Myocyte (in vitro differentiated cells): ENCODE data around the gene MUC20. TPM values are rescaled to one million over a fixed set of nuclear protein-coding genes. Genes with fewer than 3 reads are reported as not detected.

Experiments used
- DNase-seq: peaks from one replicate; pipeline ENCODE4 v3.0.0-alpha.2; 2012; ENCODE audit warnings: low read depth
- total RNA-seq: library from RNA; depleted of rRNA; stranded (reverse); fragments of >200 nt; gene quantifications from 2 replicates; pipeline ENCODE4 v1.2.3, GENCODE V29; 2014

MUC20 gene
- total RNA-seq, 1 donor from 2014 or later, result 0.96 TPM

DNA sequence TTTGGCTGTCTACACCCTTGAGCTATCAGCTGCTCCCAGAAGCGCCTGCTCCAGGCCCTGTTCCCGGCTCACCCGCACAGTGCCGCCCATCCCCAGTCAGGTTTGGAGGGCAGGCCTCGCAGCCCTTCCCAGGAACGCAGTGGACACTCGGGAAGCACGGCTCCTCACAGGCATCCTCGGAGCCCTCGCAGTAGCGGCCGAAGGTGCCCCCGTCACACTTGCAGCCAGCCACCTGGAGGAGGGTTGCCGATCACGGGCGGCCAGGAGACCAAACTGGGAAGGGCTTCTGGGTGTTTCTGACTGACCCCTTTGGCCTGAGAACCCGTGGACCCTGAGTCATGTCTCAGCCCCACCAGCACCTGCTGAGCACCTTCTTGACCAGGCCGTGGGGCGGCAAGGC, 33.4 kb downstream of the MUC20 start:
- DNase-seq, result no peak

DNA sequence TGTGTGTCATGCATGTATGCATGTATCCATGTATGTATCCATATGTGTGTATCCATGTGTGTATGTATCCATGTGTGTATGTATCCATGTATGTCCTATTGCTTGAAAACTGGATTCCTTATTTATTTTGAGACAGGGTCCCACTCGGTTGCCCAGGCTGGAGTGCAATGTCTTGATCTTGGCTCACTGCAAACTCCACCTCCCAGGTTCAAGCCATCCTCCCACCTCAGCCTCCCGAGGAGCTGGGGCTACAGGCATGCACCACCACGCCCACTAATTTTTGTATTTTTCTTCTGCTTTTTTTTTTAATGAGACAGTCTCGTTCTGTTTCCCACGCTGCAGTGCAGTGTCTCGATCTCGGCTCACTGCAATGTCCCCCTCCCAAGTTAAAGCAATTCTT, 34.1 kb downstream of the MUC20 start:
- no peak for DNase-seq

GRCh38 chr3:195755391-195755790, 34.6 kb downstream of the MUC20 start:
- DNase-seq, result no peak

DNA sequence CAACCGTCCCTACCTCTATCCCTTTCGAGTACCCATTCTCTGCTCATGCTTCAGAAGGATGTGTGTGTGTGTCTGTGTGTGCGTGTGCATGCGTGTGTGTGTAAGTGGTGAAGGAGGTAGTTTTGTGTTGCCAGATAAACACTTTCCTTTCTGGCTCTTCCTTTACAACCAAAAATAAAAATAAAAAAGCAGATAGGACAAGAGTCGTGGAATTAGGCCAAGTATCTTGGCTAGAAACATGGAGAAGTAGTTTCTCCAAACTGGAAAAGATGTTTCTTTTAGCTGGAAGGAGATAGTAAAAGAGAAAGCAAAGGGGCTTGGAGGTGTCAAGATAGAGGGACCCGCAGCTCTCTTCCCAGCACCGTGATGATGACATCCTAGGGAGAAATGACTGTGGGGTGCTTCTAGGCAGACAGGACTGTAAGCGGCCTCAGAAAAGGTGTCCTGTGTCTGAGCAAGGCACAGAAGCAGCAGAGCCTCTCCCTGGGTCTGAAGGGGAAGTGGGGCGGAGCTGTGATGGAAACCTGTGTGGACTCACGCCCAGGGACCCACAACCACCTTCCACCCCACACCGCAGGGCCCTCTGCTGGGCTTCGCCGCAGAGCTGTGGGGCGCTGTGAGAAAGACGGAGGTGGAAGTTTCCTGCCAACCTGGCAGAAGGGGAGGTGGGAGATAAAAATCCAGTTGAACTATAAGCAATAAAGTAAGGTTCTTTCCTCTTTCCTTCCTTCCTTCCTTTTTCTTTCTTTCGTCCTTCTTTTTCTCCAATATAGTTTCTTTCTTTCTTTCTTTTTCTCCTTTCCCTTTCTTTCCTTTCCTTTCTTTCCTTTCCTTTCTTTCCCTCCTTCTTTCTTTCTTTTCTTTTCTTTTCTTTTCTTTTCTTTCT, 35.3 kb downstream of the MUC20 start:
- DNase-seq, result no peak

DNA sequence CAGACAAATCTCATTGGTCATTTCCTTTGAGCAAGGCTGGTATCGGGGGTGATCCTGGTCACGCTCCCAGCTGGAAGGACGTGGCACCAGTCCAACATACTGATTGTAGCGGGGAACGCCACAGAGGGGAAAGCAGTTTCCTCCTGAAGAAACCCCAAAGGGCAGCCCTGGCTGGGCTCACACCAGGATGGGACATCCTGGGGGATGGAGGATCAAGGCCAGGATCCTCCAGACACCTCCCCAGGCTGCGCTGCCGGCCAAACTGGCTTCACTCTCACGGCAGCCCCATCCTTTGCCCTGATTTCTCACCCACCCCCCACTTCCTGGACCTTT, 36.6 kb downstream of the MUC20 start:
- no peak for DNase-seq

DNA sequence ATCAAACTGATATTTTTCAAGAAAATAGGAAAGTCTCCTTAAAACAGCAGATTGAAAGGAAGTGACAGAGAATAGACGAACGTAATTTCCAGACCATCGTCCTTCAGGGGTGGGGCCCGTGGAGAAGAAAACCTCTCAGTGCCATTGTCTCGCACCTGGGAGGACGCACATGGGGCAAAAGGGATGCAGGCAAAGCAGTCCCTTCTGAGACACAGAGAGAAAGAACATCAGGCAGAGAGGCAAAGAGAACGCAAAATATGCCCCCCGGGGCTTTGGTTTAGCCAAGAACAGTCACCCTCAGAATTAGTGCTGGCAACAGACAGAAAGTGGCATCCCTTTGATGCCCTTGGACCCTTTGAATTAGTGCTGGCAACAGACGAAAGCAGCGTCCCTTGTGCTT, 37.0 kb downstream of the MUC20 start:
- DNase-seq, result no peak

- DNase-seq, result peak; percentile 95
These were observed 38.1 kb downstream of the MUC20 start for GRCh38 chr3:195758721-195759353.

DNA sequence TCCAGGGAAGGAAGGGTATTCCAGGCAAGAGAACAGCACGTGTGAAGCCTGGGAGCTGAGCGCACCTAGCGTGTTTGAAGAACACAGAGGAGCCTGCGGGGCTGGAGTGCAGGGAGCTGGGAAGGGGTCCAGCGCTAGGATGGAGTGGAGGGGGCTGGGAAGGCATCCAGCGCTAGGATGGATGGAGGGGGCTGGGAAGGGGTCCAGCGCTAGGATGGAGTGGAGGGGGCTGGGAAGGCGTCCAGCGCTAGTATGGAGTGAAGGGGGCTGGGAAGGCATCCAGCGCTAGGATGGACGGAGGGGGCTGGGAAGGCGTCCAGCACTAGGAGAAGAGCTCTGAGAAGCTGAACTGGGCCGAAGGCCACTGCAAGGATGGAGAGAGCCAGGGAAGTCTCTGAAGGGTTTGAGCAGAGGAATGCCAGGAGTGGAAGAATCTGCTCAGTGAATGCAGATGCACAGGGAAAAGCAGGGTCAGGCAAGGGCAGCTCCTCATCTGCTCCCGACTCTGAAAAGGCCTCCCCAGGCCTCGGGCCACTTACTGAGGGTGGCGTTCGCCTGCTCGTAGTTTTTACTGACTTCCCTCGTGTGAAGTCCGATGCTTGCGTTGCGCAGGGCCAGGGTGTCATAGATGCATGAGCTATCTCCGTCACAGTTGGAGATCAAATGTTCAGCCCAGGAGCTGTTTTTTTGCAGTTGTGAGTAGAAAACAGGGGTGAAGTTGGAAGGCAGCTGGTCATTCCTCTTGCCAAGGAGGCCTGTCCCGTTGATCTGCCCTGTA, 39.8 kb downstream of the MUC20 start:
- no peak for DNase-seq

- DNase-seq, result no peak
These were observed 40.4 kb downstream of the MUC20 start for GRCh38 chr3:195761123-195761566.

DNA sequence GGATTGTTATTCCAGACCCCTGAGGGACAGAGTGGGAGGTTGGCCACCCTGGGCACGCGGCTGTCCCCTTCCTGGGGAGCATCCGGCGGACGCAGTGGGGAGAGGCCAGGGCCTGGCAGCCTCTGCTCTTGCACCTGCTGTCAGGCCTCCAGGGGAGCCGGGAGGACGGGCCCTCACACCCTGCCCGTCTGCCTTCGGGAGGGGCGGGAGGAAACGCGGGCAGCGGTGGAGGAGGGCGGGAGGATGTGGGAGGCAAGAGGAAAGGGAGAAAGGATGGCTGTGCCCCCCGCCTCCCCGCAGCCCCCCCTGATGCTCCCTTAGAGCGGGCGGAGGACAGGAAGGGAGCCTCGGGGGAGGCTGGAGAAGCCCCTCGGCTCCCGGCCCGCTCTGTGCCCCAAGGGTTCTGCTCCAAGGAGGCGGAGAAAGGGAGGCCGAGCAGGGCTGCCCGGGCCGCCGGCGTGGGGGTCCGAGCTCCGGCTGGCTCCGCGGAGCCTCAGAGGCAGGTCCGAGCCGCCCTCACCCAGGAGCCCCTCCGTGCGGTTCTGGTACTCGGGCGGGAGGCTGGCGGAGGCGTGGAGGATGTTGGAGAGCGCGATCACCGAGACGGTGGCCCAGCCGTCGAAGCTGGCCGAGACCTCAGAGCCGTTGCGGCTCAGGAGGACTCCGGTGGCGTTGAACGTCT, 40.9 kb downstream of the MUC20 start:
- DNase-seq, result no peak

- DNase-seq, result no peak
These were observed 41.4 kb downstream of the MUC20 start for GRCh38 chr3:195762249-195762585.

DNA sequence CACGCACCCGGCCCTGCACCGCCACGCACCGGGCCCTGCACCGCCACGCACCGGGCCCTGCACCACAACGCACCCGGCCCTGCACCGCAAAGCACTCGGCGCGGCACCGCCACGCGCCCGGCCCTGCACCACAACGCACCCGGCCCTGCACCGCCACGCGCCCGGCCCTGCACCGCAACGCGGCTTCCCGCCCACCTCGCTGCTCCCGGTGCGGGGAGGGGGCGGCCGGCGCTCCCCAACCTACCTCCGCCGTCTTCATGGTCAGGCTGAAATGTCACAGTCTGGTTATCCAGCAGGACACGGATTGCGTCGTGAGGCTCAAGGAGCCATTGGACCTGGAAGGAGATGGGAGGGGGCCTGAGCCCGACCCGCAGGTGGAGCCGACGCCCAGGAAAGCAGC, 41.8 kb downstream of the MUC20 start:
- no peak for DNase-seq

DNA sequence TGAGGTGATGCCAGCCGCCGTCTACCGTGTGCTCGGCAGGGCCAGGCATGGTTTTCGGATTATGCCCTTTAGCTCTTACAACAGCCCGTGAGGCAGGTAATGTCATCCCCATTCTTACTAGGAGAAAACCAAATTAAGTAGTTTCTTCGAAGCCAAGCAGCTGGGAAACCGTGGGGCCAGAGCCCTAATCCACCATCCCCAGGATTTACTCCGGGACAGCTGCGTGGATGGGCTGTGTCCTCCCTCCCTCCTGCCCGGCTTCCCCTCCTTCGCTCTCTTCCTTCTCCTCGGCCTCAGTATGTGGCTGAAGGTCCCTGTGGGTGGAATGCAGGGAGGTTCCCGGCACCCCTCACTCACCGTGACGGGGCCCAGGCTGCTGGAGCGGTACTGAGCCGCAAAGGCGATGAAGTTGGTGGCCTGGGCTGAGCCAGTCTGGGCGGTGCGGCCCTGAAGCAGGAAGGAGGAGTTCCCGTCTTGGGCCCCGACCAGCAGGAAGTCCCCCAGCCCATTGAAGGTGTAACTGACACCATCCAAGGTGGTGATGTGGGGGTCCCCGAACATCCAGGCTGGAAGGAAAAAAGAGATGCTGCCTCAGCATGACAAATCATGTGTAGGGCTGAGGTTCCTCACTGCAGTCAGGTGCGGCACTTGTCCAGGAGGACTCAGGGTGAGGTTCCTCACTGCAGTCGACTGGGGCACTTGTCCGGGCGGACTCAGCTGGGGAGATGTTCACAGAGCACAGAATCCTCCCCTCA, 42.5 kb downstream of the MUC20 start:
- no peak for DNase-seq

GRCh38 chr3:195763843-195764825, 43.4 kb downstream of the MUC20 start:
- DNase-seq, result no peak

GRCh38 chr3:195764961-195765706, 44.4 kb downstream of the MUC20 start:
- DNase-seq, result no peak

GRCh38 chr3:195766671-195767070, 45.9 kb downstream of the MUC20 start:
- DNase-seq, result no peak

GRCh38 chr3:195767792-195768191, 47.0 kb downstream of the MUC20 start:
- DNase-seq, result no peak

GRCh38 chr3:195768414-195768813, 47.6 kb downstream of the MUC20 start:
- no peak for DNase-seq

DNA sequence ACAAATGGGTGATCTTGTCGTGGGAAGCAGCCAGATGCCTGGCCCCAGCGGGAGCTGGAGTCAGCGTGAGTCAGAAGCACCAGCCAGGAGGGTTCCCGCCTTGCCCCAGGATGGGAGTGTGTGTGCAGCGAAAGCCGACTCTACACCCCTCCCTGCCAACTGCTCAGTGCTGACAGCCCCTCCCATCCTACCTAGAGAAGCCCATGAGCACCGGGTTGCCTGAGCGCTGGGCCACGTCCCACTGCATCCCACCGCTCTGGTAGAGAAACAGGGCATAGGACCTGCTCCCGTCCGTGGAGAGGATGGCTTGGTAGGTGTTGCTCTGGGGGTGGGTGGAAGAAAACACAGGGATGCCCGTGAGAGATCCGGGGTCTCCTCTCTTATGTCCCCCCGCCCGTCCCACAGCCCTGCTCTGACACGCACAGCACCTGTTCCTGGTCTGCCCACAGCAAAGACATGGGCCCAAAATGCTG, 48.1 kb downstream of the MUC20 start:
- DNase-seq, result no peak
